Placental pericyte (primary cell): ENCODE results near the gene AK2. TPM values are rescaled to one million over a fixed set of nuclear protein-coding genes. Genes with fewer than 3 reads are reported as not detected.

Source experiments
- total RNA-seq: library from RNA; depleted of rRNA; stranded (reverse); fragments of >200 nt; gene quantifications from 2 replicates; pipeline ENCODE4 v1.2.3, GENCODE V29; 2012

Gene AK2
- total RNA-seq: 143 and 235 TPM in 2 replicates

DNA sequence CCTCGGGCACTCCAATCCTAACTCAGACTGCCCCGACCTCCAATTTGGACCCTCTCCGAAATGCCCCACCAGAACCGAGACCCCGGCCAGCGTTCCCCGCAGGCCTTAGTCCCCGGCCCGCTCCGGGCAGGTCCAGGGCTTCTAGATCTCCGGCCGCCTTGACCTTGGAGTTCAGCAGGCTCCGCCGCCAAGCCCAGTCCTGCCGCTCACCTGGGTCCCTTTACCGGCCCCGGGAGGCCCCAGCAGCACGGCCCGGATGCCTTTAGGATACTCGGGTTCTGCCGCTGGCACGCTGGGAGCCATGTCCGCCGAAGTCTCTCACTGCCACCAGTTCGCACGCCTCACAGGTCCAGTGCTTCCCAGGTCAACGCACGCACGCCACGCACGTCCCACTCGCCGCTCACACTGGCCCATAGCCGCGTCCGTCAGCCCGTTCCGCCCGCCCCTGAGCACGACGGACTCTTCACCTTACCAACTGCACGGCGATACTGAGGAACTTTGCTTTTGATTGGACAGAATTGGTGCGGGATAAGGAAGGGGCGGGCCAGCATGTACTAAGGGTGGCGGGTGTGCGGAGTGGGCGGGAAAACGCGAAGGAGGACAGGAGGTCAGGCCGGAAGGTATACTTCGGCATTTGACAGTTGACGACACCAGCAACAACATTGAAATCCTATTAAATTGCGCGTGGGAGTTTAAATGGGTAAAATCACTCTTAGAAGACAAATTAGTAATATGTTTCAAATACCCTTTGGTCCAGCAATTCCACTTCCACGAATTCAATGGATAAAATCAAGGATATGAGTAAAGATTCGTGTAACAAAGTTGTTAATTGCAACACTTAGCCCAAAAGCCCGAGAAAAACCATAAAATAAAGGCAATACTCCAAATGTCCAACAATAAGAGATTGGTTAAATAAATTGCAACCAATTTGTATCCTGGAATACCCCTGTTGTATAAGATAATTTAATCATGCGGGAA is at the start of gene AK2:
TSS of gene AK2 (minus strand) at position 358 of the 978 bp plus-strand sequence. CDS start at position 303, 55 bp downstream.

DNA sequence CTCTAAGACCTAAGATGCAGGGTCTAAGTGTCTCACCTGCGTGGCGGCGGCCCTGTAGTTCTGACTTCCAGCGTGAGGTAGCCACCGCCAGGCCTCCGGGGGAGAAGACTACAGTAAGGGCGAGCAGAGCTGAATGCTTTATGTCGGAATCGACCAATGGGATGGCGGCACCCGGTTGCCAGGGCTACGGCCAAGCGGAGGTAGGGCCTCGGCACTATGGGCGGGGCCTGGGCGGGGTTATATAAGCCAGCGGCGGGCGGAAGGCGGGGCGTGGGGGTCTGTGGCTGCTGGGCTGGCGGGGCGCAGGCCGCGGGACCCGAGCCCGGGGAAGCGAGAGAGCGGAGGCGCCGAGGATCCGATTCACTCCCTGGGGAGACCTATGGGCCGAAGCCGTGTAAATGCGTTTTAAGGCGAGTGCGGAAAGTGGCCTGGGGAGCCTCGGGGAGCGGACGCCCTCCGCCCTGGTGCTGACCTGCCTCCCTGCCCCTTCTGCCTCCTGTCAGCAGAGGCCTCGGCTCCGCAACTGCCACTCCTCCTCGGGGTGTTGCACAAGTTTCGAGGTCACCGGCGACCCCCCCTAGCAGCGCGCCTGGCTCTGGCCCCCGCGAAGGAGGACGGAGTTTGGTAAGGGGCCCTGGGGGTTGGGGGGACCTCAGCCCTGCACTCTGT is 44.3 kb upstream of the AK2 start, which contains the start of gene AZIN2:
TSS of gene AZIN2 (plus strand) at position 269 of the 669 bp plus-strand sequence. CDS start 1,097 bp downstream, outside the sequence.

DNA sequence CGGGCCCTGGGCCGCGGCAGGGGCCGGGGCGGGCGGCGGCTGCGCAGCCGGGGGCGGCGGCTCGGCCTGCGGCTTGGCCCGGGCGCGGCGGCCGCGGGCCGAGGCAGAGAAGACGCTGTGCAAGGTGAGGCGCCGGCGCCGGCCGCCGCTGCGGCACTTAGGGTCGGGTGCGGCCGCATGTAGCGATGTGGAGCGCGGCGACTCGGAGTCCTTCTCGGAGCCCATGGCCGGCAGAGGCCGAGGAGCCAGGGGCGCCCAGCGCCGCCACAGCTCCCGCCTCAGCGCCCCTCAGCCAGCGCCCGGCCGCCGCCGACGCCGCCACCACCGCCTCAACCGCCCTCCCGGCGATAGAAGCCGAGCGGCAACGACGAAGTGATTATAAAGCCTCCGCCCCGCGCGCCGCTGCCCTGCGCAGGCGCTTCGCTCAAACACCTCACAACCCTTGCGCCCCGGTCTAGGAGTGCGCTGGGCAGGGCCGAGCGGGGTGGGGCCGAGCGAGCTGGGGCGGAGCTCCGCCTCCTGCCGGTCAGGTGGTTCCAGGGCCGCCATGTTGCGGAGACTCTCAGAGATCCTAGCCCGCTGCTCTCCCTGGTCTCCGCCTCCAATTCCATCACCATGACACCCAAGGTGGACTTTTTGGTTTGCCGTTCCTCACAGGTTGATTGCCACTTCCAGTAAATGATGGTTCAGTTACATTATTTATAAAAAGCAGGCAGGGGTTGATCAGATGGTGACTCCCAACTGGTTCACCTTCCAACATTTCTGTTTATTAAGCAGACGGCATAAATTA is 72.0 kb downstream of the AK2 start, which contains the start of gene RNF19B:
TSS of gene RNF19B (minus strand) at position 349 of the 790 bp plus-strand sequence. CDS start at position 225, 124 bp downstream.

Other genes with a start within 250 kb of the AK2 start
- gene YARS1, start 219.5 kb downstream of the AK2 start, total RNA-seq: 154 and 303 TPM in 2 replicates
- 30.2 and 34.4 TPM in 2 replicates for gene S100PBP, start 219.2 kb downstream of the AK2 start, total RNA-seq
- 0.22 and 0.29 TPM in 2 replicates for gene FNDC5, start 166.0 kb downstream of the AK2 start, total RNA-seq
- gene HPCA, start 150.4 kb downstream of the AK2 start, total RNA-seq: not detected in 2 replicates
- gene TMEM54, start 135.5 kb downstream of the AK2 start, total RNA-seq: 10.3 and 29.3 TPM in 2 replicates
- 24.5 and 35.9 TPM in 2 replicates for gene RNF19B, start 72.1 kb downstream of the AK2 start, total RNA-seq
- gene AZIN2, start 44.3 kb upstream of the AK2 start, total RNA-seq: 6.2 and 13.3 TPM in 2 replicates
- 5.0 and 6.3 TPM in 2 replicates for gene TRIM62, start 145.2 kb upstream of the AK2 start, total RNA-seq
- 11.6 and 13.5 TPM in 2 replicates for gene ZNF362, start 219.6 kb upstream of the AK2 start, total RNA-seq